ENCODE data around the gene VARS2. TPM values are rescaled to one million over a fixed set of nuclear protein-coding genes. Genes with fewer than 3 reads are reported as not detected.
"Not testable (repeated sequence)": the region's sequence is repeated elsewhere in the genome, so short reads cannot be mapped to it uniquely, and the experiment has no call there.

Gene VARS2
- total RNA-seq, 1 donor from 2014 or later = 26.3 TPM

GRCh38 chr6:30963641-30964040 is 49.6 kb downstream of the VARS2 start:
- no peak overlapping the region for H3K4me3 ChIP-seq (ENCODE audit: low read depth, low read length)
- no peaks in the 10 kb centered on the region for H3K36me3 ChIP-seq (ENCODE audit: control insufficient read depth, insufficient read depth, low read length)
- H3K27me3 ChIP-seq (ENCODE audit: control insufficient read depth, insufficient read depth, low read length) = peaks cover 2% of the 10 kb centered on the region
- FAIRE-seq (no peak), DNase-seq (ENCODE audit: low read depth) (peak; percentile 32)
- no peak for TF ChIP-seq CTCF (IDR thresholded peaks at IDR 0.05; ENCODE audit: insufficient read depth, low read length, severe bottlenecking)

- no peaks in the 10 kb centered on the region for H3K36me3 ChIP-seq (ENCODE audit: control insufficient read depth, insufficient read depth, low read length)
- H3K27me3 ChIP-seq (ENCODE audit: control insufficient read depth, insufficient read depth, low read length) = peaks cover 2% of the 10 kb centered on the region
- no peak for FAIRE-seq
- DNase-seq (ENCODE audit: low read depth) = no peak
- TF ChIP-seq CTCF (IDR thresholded peaks at IDR 0.05; ENCODE audit: insufficient read depth, low read length, severe bottlenecking) = no peak
- H3K4me3 ChIP-seq (ENCODE audit: low read depth, low read length) = no peak overlapping the region
Observed at GRCh38 chr6:30964075-30964474, 50.0 kb downstream of the VARS2 start.

GRCh38 chr6:30965140-30965601 is 51.1 kb downstream of the VARS2 start:
- DNase-seq (ENCODE audit: low read depth) (no peak), FAIRE-seq (no peak)
- Histone ChIP-seq H3K27me3 (ENCODE audit: control insufficient read depth, insufficient read depth, low read length) (no peaks in the 10 kb centered on the region), H3K36me3 (ENCODE audit: control insufficient read depth, insufficient read depth, low read length) (no peaks in the 10 kb centered on the region), H3K4me3 (ENCODE audit: low read depth, low read length) (no peak overlapping the region)
- no peak for TF ChIP-seq CTCF (IDR thresholded peaks at IDR 0.05; ENCODE audit: insufficient read depth, low read length, severe bottlenecking)

GRCh38 chr6:30966154-30966553 is 52.1 kb downstream of the VARS2 start:
- Histone ChIP-seq H3K36me3 (ENCODE audit: control insufficient read depth, insufficient read depth, low read length) (no peaks in the 10 kb centered on the region), H3K4me3 (ENCODE audit: low read depth, low read length) (no peak overlapping the region), H3K27me3 (ENCODE audit: control insufficient read depth, insufficient read depth, low read length) (no peaks in the 10 kb centered on the region)
- FAIRE-seq (no peak), DNase-seq (ENCODE audit: low read depth) (no peak)
- TF ChIP-seq CTCF (IDR thresholded peaks at IDR 0.05; ENCODE audit: insufficient read depth, low read length, severe bottlenecking) = no peak

- DNase-seq (ENCODE audit: low read depth); H3K4me3 ChIP-seq (ENCODE audit: low read depth, low read length); FAIRE-seq; H3K27me3 ChIP-seq (ENCODE audit: control insufficient read depth, insufficient read depth, low read length); H3K36me3 ChIP-seq (ENCODE audit: control insufficient read depth, insufficient read depth, low read length): not testable (repeated sequence)
Observed at GRCh38 chr6:30969171-30969570, 55.1 kb downstream of the VARS2 start.

GRCh38 chr6:30970946-30971345 is 56.9 kb downstream of the VARS2 start:
- Histone ChIP-seq H3K36me3 (ENCODE audit: control insufficient read depth, insufficient read depth, low read length) (no peaks in the 10 kb centered on the region), H3K27me3 (ENCODE audit: control insufficient read depth, insufficient read depth, low read length) (no peaks in the 10 kb centered on the region), H3K4me3 (ENCODE audit: low read depth, low read length) (no peak overlapping the region)
- DNase-seq (ENCODE audit: low read depth) = peak; percentile 66
- no peak for FAIRE-seq
- no peak for TF ChIP-seq CTCF (IDR thresholded peaks at IDR 0.05; ENCODE audit: insufficient read depth, low read length, severe bottlenecking)
